GM18870 (cell line): ENCODE results near the gene ARL3.
"Not testable (repeated sequence)": the region's sequence is repeated elsewhere in the genome, so short reads cannot be mapped to it uniquely, and the experiment has no call there.

Source experiments
- ATAC-seq: cut with Tn5 transposase; IDR thresholded peaks from one replicate; pipeline ENCODE4 v1.9.1; 2021; ENCODE audit warnings: moderate library complexity; ENCODE audit not compliant: unreplicated experiment

ARL3 gene

GRCh38 chr10:102738692-102739121, 24.5 kb upstream of the ARL3 start:
- ATAC-seq, result no peak

DNA sequence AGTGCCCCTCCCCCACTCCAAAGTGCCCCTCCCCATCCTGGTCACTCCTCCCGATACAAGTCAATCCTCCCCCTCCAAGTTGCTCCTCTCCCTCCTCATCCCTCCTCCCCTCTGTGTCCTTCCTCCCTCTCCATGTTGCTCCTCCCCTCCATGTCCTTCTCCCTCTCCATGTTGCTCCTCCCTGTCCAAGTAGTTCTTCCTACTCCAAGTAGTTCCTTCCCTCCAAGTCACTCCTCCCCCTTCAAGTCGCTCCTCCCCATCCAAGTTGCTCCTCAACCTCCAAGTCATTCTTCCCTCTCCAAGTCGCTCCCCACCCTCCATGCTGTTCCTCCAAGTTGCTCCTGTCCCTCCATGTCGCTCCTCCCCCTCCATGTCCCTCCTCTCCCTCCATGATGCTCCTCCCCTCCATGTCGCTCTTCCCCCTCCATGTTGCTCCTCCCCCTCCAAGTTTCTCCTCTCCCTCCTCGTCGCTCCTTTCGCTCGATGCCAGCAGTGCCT, 20.9 kb upstream of the ARL3 start:
- ATAC-seq, result no peak

DNA sequence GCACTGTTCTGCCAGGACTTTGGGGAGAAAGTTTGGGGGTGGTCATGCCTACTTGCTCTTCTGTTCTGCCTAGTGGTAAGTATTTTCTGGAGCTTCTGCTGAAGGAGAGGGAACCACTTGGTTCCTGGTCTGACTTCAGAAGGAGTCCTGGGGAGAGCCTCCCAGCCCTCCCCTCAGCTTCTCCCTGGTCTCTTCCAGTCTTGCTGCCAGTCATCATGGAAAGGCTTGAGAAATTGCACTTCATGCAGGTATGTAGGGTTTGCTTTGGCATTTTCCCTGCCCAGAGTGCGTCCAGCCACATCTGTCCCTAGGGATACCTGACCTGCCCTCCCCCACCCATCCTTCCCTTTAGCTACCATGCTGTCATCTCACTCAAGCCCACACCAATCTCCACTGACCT, 18.5 kb upstream of the ARL3 start:
- no peak for ATAC-seq

DNA sequence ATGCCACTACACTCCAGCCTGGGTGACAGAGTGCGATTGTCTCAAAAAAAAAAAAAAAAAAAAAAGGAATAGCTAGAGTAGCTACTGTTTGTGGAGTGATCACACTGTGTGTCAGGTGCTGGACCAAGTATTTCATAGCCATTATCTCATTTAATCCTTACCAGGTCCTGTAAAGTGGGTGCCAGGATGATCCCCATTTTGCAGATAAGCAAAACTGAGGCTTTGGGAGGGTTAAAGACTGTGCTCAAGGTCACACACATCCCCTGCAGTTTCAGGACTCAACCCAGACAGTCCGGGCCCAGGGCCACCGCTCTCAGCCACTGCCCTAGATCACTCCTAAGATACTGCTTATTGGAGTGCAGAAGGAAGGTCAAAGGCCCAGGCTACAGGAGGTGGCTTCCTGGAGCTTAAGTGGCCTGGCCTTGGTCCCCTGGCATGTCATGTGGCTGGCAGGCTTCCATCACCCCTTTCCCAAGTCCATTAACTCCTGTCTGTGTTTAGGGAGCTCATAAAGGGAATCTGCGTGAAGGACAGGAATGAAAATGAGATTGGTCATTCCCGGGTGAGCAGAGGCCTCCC, 17.1 kb upstream of the ARL3 start:
- no peak for ATAC-seq

DNA sequence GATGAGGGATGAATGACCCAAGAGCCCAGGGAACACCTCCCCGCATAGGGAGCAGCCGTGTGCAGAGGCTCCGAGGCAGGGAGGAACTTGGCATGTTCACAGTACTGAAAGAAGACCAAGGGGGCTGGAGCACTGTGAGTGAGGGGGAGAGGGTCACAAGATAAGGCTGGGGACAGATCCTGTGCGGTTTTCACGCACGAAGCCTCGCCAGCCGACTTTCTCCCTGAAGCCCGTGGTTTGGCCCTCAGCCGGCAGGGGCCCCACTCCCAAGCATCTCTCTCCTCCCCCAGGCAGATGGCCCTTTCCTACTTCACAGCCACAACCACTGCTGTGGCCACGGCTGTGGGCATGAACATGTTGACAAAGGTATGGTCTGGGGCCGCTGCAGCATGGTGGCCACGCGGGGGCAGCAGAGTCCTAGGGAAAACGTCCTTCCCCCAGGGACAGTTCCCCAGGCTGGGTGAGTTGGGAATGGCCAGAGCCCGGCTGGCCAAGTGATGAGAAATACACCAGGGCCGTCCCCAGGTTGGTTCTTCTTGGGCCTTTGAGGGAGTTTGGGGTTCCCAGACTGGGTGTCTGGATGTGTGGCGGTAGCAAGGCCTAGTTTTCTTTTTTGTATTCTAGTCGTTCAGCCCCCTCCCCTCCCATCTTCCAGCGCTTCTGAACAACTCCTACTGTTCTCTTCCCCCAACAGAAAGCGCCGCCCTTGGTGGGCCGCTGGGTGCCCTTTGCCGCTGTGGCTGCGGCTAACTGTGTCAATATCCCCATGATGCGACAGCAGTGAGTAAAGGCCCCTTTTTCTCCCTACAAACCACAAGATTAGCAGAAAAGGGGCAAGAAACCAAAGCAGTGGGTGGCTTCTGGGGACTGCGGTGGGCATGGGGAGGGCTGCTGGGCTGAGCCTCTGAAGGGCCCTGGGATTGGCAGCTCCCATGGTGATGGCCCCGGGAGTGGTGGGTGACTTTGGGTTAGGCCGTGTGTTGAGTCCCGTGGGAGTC, 15.1 kb upstream of the ARL3 start:
- no peak for ATAC-seq

GRCh38 chr10:102727037-102727818, 13.0 kb upstream of the ARL3 start:
- ATAC-seq, result no peak

DNA sequence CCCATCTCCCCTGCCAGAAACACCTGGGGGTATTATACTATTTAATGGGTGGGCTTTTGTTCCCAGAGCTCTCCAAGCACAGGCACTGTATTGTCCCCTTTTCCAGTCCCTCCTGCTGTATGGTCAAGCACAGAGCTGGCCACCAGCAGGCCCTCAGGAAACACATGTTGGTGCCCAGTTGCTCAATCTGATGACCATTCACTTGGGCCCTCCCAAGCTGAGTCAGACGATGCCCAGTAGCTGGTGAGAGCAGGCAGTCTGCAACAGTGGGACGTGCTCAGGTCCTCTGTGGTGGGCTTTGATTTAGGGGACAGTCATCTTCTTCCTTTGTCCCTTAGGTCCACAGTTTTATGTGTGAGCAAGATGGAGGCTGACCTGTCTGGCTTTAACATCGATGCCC, 12.1 kb upstream of the ARL3 start:
- ATAC-seq, result no peak

GRCh38 chr10:102723989-102724388, 9.8 kb upstream of the ARL3 start:
- no peak for ATAC-seq

DNA sequence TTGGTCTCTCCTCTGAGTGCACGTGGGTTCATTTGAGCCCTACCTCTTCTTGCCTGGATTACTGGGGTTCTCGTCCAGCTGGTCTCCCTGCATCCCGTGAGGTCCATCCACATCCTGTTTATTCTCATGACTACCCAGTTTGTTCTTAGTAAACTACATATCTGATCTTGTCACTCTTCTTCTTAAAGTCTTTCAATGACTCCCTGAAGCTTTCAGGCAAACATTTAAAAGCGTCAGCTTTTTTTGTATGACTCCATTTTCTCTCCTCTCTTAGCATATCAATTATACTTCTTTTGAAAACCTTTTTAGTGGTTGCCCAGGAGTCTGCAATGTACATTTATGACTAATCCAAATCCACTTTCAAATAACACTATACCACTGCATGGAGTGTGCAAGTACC, 7.8 kb upstream of the ARL3 start:
- no peak for ATAC-seq

- ATAC-seq, result no peak
Observed at GRCh38 chr10:102720775-102721301, 6.6 kb upstream of the ARL3 start.

DNA sequence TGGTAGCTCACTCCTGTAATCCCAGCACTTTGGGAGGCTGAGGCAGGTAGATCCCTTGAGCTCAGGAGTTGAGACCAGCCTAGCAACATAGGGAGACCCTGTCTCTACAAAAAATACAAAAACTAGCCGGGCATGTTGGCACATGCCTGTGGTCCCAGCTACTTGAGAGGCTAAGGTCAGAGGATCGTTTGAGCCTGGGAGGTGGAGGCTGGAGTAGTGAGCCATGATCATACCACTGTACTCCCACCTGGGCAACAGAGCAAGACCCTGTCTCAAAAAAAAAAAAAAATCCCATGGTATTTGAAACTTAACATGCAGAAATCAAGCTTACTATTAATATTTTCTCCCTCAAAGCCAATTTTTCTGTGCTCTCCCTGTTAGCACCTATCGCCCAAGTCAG, 6.1 kb upstream of the ARL3 start:
- ATAC-seq, result no peak

DNA sequence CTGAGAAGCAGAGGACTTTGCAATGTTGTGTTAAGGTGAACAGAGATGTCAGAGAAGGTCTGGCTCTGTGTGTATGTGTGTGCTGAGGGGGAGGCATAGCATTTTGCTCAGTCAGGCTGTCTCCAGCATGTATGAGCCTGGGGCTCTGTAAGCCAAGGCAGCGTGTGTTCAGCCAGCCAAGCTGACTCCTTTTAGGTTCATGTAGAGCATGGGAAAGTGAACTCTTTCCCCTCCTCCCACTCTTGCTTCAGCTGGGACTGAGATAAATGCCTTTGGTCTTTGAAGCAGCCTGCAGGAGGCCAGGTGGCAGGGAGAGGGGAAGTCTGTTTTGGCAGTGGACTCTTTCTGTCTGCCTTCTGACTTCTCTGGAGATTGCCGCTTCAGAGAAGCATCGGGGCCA, 4.0 kb upstream of the ARL3 start:
- no peak for ATAC-seq

DNA sequence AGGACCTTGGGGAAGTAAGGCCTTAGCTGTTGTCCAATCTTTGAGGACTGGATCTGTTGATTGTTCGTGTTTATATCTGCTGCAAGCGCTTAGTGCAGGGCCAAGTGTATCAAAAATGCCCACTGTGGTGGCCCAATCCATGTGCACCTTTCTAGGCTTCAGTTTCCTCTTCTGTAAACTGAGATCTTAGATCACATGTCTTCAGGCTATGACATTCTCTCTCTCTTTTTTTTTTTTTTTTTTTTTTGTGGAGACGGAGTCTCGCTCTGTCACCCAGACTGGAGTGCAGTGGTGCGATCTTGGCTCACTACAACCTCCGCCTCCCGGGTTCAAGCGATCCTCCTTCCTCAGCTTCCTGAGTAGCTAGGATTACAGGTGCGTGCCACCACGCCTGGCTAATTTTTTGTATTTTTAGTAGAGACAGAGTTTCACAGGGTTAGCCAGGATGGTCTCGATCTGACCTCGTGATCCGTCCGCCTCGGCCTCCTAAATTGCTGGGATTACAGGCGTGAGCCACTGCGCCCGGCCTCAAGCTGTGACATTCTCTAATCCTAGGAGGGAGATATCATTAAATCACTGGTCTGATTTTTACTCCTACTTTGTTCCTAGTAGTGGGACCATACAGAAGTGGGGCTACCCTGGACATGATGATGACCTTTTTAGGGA, 2.8 kb upstream of the ARL3 start:
- ATAC-seq, result not testable (repeated sequence)

- ATAC-seq, result no peak
Observed at GRCh38 chr10:102715880-102716279, 1.7 kb upstream of the ARL3 start.

DNA sequence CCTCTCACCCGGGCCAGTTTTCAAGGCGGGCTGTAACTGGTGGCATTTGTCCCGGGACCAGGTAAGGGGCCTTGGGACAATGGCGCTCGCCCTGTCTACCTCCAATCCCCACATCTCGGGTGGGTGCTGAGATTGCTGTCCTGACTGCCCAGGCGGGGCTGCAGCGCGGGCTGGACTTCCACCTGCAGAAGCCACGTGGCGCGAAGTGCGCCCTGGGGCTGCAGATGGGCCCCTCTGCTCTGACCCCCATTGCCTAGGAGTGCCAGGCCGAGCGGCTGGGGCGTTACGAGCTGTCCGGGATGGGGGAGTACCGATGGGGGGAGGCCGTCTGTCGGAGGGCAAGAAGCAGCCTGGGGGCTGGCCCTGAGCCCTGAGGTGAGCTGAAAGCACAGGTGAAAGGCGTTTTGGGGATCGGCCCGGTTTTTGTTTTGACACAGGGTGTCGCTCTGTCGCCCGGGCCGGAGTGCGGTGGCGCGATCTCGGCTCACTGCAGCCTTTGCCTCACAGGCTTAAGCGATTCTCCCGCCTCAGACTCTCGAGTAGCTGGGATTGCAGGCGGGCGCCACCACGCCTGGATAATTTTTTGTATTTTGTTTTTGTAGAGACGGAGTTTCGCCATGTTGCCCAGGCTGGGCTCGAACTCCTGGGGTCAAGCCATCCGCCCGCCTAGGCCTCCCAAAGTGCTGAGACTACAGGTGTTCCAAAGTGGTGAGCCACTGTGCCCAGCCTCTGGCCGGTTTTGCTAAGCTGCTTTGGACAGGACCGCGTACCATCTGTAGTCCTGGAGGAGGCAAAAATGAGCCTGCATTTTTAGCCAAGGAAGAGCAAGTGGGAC, 641 bp upstream of the ARL3 start, which contains the start of gene SFXN2:
SFXN2 (plus strand) TSS at position 16 of the 835 bp plus-strand sequence. CDS start 12,001 bp downstream, outside the sequence.
- ATAC-seq, result peak; percentile 6

- no peak for ATAC-seq
Observed at GRCh38 chr10:102713539-102713813, 721 bp downstream of the ARL3 start.

GRCh38 chr10:102712843-102713538, 1.2 kb downstream of the ARL3 start:
- ATAC-seq, result no peak

DNA sequence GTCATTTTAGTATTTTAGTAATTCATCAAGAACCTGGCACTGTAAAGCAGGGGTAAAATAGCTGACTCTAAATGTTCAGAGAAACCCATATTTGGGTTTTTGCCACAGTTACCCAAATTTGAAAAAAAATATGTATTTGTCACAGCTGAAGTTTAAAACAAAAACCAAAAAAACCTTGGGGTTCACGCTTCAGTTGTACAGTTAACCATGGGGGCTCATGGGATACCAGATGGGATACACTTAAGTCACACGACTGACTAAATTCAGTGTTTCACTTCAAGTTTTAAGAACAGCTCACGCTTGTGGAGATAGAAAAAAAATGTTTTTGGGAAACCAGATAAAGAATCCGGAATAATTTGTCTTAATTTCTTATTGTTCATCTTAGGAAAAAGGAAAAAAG, 2.1 kb downstream of the ARL3 start:
- no peak for ATAC-seq

DNA sequence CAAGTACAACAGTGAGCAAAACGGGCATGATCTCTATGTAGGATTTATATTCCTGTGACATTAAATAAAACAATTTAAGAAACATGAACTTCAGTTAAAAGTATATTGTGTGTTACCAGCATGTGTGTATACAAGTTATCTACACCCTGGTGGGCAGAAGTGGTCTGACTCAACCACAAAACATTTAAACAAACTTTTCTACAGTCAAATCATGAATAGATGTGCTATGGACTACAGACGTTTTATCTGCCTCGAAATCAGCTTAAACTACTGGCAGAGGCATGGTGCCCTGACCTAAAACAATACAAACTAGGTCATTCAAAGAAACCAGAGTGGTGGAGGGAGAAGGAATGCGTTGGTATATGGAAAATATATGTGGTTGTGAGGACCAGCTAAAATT, 3.6 kb downstream of the ARL3 start:
- no peak for ATAC-seq
